Muscle layer of duodenum (tissue), 2 donors: ENCODE measurements around the gene RAP1B.

Experiments
- H3K27ac ChIP-seq: one replicate; pipeline ENCODE4 v1.7.0; 2013; ENCODE audit warnings: mild to moderate bottlenecking, low read length
- H3K27me3 ChIP-seq: one replicate; pipeline ENCODE4 v1.7.0; 2013; ENCODE audit warnings: low read depth, mild to moderate bottlenecking, control low read depth, low read length
- H3K36me3 ChIP-seq, 2 donors: one replicate each; pipeline ENCODE4 v1.7.0; 2013; ENCODE audit warnings: low read length in 2 of 2, control low read depth in 1 of 2, mild to moderate bottlenecking in 1 of 2; ENCODE audit not compliant: insufficient read depth in 2 of 2, control insufficient read depth in 1 of 2
- H3K4me1 ChIP-seq, 2 donors: one replicate each; pipeline ENCODE4 v1.7.0; 2013; ENCODE audit warnings: low read length in 2 of 2, mild to moderate bottlenecking in 2 of 2, control low read depth in 1 of 2, moderate library complexity in 1 of 2; ENCODE audit not compliant: insufficient read depth in 2 of 2, control insufficient read depth in 1 of 2
- H3K4me3 ChIP-seq, 2 donors: one replicate each; pipeline ENCODE4 v1.7.0; 2013; ENCODE audit warnings: low read length in 2 of 2, low read depth in 1 of 2, mild to moderate bottlenecking in 1 of 2
- H3K9me3 ChIP-seq, 2 donors: one replicate each; pipeline ENCODE4 v1.7.0; 2013; ENCODE audit warnings: low read length in 2 of 2, control low read depth in 1 of 2, mild to moderate bottlenecking in 1 of 2; ENCODE audit not compliant: control insufficient read depth in 1 of 2
- donor health status: healthy.

RAP1B gene

GRCh38 chr12:68581926-68582325, 28.8 kb upstream of the RAP1B start:
- Histone ChIP-seq H3K9me3 (no peaks in the 10 kb centered on the region), H3K36me3 (no peaks in the 10 kb centered on the region), H3K4me1 (no peaks in the 10 kb centered on the region), H3K4me3 (no peak overlapping the region), H3K27ac (no peak overlapping the region), H3K27me3 (no peaks in the 10 kb centered on the region)

GRCh38 chr12:68585966-68586365, 24.7 kb upstream of the RAP1B start:
- H3K4me3 ChIP-seq, result no peak overlapping the region
- H3K27ac ChIP-seq, result no peak overlapping the region
- peaks cover 0 to 19% of the 10 kb centered on the region in 2 donors for H3K9me3 ChIP-seq
- no peaks in the 10 kb centered on the region for H3K27me3 ChIP-seq
- H3K36me3 ChIP-seq, result no peaks in the 10 kb centered on the region
- H3K4me1 ChIP-seq, result no peaks in the 10 kb centered on the region

GRCh38 chr12:68587448-68587873, 23.2 kb upstream of the RAP1B start:
- Histone ChIP-seq H3K9me3 (peaks cover 0 to 19% of the 10 kb centered on the region in 2 donors), H3K4me1 (no peaks in the 10 kb centered on the region), H3K27ac (no peak overlapping the region), H3K4me3 (no peak overlapping the region), H3K36me3 (no peaks in the 10 kb centered on the region), H3K27me3 (no peaks in the 10 kb centered on the region)

GRCh38 chr12:68589194-68589593, 21.5 kb upstream of the RAP1B start:
- peak overlapping the region in 1 of 2 donors; percentile 6 for H3K4me3 ChIP-seq
- H3K27me3 ChIP-seq, result no peaks in the 10 kb centered on the region
- H3K9me3 ChIP-seq, result peaks cover 0 to 22% of the 10 kb centered on the region in 2 donors
- H3K27ac ChIP-seq, result no peak overlapping the region
- H3K36me3 ChIP-seq, result no peaks in the 10 kb centered on the region
- no peaks in the 10 kb centered on the region for H3K4me1 ChIP-seq

GRCh38 chr12:68591734-68592418, 18.8 kb upstream of the RAP1B start:
- H3K4me1 ChIP-seq, result no peaks in the 10 kb centered on the region

GRCh38 chr12:68595241-68595640, 15.5 kb upstream of the RAP1B start:
- H3K9me3 ChIP-seq, result peaks cover 0 to 6% of the 10 kb centered on the region in 2 donors
- no peaks in the 10 kb centered on the region for H3K27me3 ChIP-seq
- no peak overlapping the region for H3K4me3 ChIP-seq
- H3K4me1 ChIP-seq, result no peaks in the 10 kb centered on the region
- no peak overlapping the region for H3K27ac ChIP-seq
- no peaks in the 10 kb centered on the region for H3K36me3 ChIP-seq

More at GRCh38 chr12:68591734-68592418, 18.8 kb upstream of the RAP1B start:
- Histone ChIP-seq H3K27me3 (no peaks in the 10 kb centered on the region), H3K9me3 (peaks cover 0 to 22% of the 10 kb centered on the region in 2 donors), H3K27ac (no peak overlapping the region), H3K36me3 (no peaks in the 10 kb centered on the region), H3K4me3 (no peak overlapping the region)

- H3K36me3 ChIP-seq, result no peaks in the 10 kb centered on the region
- H3K9me3 ChIP-seq, result no peaks in the 10 kb centered on the region
- H3K27ac ChIP-seq, result no peak overlapping the region
- no peaks in the 10 kb centered on the region for H3K4me1 ChIP-seq
- no peak overlapping the region for H3K4me3 ChIP-seq
- H3K27me3 ChIP-seq, result no peaks in the 10 kb centered on the region
Observed at GRCh38 chr12:68601767-68602166, 8.9 kb upstream of the RAP1B start.

GRCh38 chr12:68602720-68603119, 8.0 kb upstream of the RAP1B start:
- Histone ChIP-seq H3K27ac (no peak overlapping the region), H3K4me1 (no peaks in the 10 kb centered on the region), H3K9me3 (no peaks in the 10 kb centered on the region), H3K4me3 (no peak overlapping the region), H3K36me3 (no peaks in the 10 kb centered on the region), H3K27me3 (no peaks in the 10 kb centered on the region)

- Histone ChIP-seq H3K4me3 (no peak overlapping the region), H3K27ac (no peak overlapping the region), H3K27me3 (no peaks in the 10 kb centered on the region), H3K4me1 (peaks cover 0 to 7% of the 10 kb centered on the region in 2 donors), H3K36me3 (peaks cover 0 to 12% of the 10 kb centered on the region in 2 donors), H3K9me3 (no peaks in the 10 kb centered on the region)
Observed at GRCh38 chr12:68608191-68608590, 2.5 kb upstream of the RAP1B start.

GRCh38 chr12:68609998-68610369, 715 bp upstream of the RAP1B start:
- H3K27me3 ChIP-seq, result no peaks in the 10 kb centered on the region

GRCh38 chr12:68611094-68611805, 551 bp downstream of the RAP1B start:
- Histone ChIP-seq H3K27ac (peak overlapping the region; percentile 99), H3K27me3 (no peaks in the 10 kb centered on the region), H3K4me1 (peaks cover 8 to 32% of the 10 kb centered on the region in 2 donors), H3K9me3 (no peaks in the 10 kb centered on the region), H3K4me3 (peak overlapping the region; percentile 83 to 95), H3K36me3 (peaks cover 0 to 12% of the 10 kb centered on the region in 2 donors)

More at GRCh38 chr12:68609998-68610369, 715 bp upstream of the RAP1B start:
- H3K36me3 ChIP-seq, result peaks cover 0 to 12% of the 10 kb centered on the region in 2 donors
- peak overlapping the region; percentile 96 for H3K27ac ChIP-seq
- no peaks in the 10 kb centered on the region for H3K9me3 ChIP-seq
- peak overlapping the region; percentile 68 to 85 for H3K4me3 ChIP-seq
- peaks cover 8 to 25% of the 10 kb centered on the region in 2 donors for H3K4me1 ChIP-seq
